Activated naive CD8-positive, alpha-beta T cell treated with anti-CD3 and anti-CD28 coated beads, Interleukin-2, amount 50 U/mL, for 24 hours (primary cell): ENCODE measurements around the gene ZNF195.
"Not testable (repeated sequence)": the region's sequence is repeated elsewhere in the genome, so short reads cannot be mapped to it uniquely, and the experiment has no call there.

Source experiments
- ATAC-seq: fragments of 150-1000 bp; cut with Tn5 transposase; one replicate; pipeline ENCODE4 v1.10.0; 2021
- DNase-seq: peaks from one replicate; pipeline ENCODE4 v3.0.0; 2021
- H3K27ac Mint-ChIP-seq: one replicate; pipeline ENCODE4 v1.8.0; 2021; ENCODE audit warnings: mild to moderate bottlenecking, mixed read lengths
- H3K27me3 Mint-ChIP-seq: one replicate; pipeline ENCODE4 v1.8.0; 2021; ENCODE audit warnings: mixed read lengths
- H3K36me3 Mint-ChIP-seq: one replicate; pipeline ENCODE4 v1.8.0; 2021; ENCODE audit warnings: low read depth, mixed read lengths
- H3K4me1 Mint-ChIP-seq: one replicate; pipeline ENCODE4 v1.8.0; 2021; ENCODE audit warnings: mixed read lengths
- H3K4me3 Mint-ChIP-seq: one replicate; pipeline ENCODE4 v1.8.0; 2021; ENCODE audit warnings: mild to moderate bottlenecking, moderate library complexity, mixed read lengths
- H3K9me3 Mint-ChIP-seq: one replicate; pipeline ENCODE4 v1.8.0; 2021; ENCODE audit warnings: mixed read lengths

ZNF195 gene

DNA sequence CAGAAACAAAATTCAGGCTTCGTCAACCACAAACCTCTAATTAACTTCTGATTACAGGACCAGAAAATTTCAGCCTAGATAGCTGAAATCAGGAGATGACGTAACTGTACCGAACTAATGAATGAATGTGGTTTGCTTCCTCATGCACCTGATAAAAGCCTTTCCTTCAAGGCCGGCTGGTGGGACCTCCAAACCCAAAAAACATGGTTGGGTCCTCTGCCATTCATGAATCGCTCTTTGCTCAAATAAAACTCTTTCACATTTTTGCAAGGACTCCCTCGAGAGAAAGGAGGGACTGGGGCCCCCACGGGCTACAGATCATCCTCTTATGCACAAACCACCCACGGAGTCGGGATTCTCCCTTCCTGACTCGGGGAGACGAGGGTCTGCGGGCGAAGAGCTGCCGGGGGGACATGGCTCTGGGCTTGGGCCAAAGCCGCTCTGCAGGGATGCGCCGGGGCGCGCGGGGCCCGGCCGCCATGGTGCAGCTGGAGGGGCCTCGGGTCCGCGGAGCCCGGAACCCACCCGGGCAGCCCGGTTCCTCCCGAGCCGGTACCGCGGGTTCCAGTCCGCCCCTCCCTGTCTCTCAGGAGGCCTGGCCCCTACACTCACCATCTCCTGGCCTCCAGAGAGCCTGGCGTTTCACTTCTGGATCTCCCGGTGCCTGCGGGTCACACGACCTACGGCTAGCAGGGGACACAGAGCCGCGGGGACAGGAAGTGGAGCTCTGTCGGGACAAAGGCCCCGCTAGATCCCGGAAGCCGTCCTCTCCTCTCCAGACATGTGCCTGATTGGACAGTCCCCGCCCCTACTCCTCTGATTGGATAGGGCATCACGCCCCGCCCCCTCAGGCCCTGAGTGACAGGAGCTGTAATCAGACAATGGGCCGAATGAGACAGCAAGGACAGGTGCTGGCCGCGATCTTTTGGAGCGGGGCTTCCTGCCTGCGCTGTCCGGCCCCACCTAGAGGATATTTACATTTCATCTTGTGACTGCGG, at the start of gene ZNF195:
Gene ZNF195 (minus strand): TSS at position 721 of the 998 bp plus-strand sequence. CDS start 106 bp downstream, at position 615.
- H3K36me3 Mint-ChIP-seq = peaks cover 47% of the 10 kb centered on the region
- ATAC-seq (peak; percentile 99), DNase-seq (peak; percentile 98)
- H3K9me3 Mint-ChIP-seq = peaks cover 8% of the 10 kb centered on the region
- H3K27me3 Mint-ChIP-seq = no peaks in the 10 kb centered on the region
- peaks cover 45% of the 10 kb centered on the region for H3K4me1 Mint-ChIP-seq
- H3K27ac Mint-ChIP-seq = peak within 1 kb of the TSS; percentile 95
- H3K4me3 Mint-ChIP-seq = peak within 1 kb of the TSS; percentile 92

DNA sequence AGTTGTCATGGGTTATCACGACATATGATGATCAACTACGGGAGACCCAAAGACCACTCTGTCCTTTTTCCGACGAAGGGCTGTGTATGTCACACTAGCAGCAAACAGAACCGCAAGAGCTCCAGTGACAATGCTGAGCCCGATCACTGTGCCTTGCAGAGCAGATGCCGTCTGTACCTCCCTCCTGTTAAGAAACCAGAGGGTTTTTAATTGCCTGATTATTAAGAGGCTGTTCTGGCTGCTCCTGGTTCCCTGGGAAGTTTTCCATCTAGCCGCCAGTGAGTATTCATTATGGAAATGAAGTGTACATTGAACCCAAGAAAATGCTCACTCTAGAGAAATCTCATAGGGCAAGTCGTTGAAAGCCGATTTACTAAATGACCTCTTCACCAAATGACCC, 49.1 kb upstream of the ZNF195 start:
- H3K9me3 Mint-ChIP-seq, H3K27ac Mint-ChIP-seq, H3K4me3 Mint-ChIP-seq, ATAC-seq, H3K4me1 Mint-ChIP-seq, H3K36me3 Mint-ChIP-seq, DNase-seq: not testable (repeated sequence)
- peaks cover 16% of the 10 kb centered on the region for H3K27me3 Mint-ChIP-seq

DNA sequence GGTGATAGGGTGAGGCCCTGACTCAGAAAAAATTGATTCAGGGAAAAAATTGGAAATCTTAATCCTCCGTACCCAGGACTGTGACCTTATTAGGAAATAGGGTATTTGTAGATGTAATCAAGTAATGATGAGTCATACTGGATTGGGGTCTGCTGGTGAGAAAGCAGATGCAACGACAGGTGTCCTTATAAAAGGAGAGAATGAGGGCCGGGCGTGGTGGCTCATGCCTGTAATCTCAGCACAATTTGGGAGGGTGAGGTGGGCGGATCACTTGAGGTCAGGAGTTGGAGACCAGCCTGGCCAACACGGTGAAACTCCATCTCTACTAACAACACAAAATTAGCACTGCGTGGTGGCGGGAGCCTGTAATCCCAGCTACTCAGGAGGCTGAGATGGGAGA, 47.6 kb upstream of the ZNF195 start:
- not testable (repeated sequence) for H3K27ac Mint-ChIP-seq, H3K4me3 Mint-ChIP-seq, ATAC-seq, H3K4me1 Mint-ChIP-seq, DNase-seq, H3K36me3 Mint-ChIP-seq, H3K9me3 Mint-ChIP-seq
- peaks cover 16% of the 10 kb centered on the region for H3K27me3 Mint-ChIP-seq

DNA sequence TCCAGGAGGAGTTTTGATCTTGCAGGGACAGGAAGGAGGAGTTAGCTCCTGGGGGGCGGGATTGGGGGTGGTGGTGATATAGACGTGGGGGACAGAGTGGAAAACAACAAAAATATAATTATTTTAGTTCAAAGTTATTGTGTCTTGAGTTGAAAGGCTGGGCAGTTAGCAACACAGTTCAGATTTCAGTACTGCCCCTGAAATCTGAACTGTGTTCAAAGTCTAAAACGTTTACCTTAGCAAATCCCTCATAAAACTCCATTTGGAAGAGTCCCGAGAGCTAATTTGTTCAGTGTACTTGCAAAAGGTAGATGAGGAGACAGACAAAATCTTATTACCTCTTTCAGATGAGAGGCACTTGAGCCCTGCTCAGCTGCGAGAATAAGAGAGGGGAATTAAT, 45.0 kb upstream of the ZNF195 start:
- not testable (repeated sequence) for ATAC-seq, H3K27me3 Mint-ChIP-seq, H3K27ac Mint-ChIP-seq

DNA sequence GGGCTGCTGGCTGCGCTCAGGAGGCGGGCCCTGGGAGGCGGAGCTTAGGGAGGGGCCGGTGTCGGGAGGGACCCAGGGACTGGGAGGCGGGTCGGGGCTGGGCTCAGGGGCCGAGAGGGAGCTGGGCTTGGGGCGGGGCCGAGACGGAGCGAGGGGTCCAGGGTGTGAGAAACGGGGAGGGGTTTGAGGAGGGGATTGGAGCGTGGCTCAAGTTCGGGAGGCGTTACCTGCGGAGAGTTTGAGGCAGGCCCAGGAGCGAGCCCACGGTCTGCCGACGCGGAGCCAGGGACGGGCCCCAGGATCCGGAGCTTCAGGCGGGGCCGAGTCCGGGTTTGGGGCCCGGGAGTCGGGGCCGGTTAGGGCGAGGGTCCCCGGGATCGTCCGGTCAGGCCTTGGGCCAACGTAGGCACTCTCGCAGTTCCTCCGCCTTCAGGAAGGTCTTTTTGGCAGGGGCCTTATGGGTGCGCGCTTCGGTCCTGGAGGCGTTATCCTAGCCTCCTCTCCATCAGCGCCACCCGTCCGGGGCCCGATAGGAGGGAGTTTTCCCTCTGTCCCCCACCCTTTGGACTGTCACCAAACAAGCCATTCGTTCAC, 44.3 kb upstream of the ZNF195 start:
- H3K4me3 Mint-ChIP-seq = peak overlapping the region; percentile 87
- DNase-seq = not testable (repeated sequence)

More for the DNA sequence above, 45.0 kb upstream of the ZNF195 start:
- peaks cover 20% of the 10 kb centered on the region for H3K4me1 Mint-ChIP-seq
- not testable (repeated sequence) for H3K36me3 Mint-ChIP-seq, H3K9me3 Mint-ChIP-seq, DNase-seq
- H3K4me3 Mint-ChIP-seq = peak overlapping the region; percentile 87

DNA sequence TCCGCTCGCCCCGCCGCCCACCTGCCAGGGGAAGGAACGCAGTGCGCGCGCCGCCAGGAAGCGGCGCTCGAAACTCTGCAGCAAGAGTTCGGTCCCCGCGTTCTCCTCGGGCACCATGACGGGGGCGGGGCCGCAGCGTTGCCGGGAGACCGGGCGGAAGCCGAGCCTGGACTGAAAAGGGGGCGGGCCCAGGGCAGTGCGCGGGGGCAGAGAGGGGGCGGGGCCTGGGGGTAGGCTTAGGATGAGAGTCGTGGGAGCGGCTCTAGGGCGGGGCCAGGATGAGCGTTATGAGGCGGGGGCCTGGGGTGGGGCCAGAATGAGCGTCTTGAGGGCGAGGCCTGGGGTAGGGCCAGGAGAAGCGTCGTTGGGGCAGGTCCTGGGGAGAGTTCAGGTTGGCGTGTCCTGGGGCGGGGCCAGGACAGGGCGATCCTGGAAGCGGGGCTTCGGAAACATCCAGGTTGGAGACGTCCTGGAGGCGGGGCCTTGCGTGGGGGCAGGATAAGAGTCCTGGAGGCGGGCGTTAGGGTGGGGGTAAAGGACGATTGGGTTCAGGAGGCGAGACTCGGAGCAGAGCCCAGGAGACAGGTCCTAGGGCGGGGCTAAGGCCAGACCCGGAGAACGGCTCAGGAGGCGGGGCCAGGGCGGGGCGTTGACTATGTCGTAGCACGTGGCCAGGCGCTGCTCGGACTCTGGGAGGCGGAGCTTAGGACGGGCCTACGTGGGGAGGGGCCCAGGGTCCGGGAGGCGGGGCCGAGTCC, 43.6 kb upstream of the ZNF195 start:
- peaks cover 20% of the 10 kb centered on the region for H3K4me1 Mint-ChIP-seq
- not testable (repeated sequence) for H3K9me3 Mint-ChIP-seq, H3K36me3 Mint-ChIP-seq, H3K27me3 Mint-ChIP-seq
- DNase-seq (peak; percentile 98), ATAC-seq (peak; percentile 100)
- peak overlapping the region; percentile 95 for H3K27ac Mint-ChIP-seq
- peak overlapping the region; percentile 87 for H3K4me3 Mint-ChIP-seq

More for the DNA sequence above, 44.3 kb upstream of the ZNF195 start:
- peaks cover 20% of the 10 kb centered on the region for H3K4me1 Mint-ChIP-seq
- not testable (repeated sequence) for ATAC-seq, H3K36me3 Mint-ChIP-seq, H3K27ac Mint-ChIP-seq, H3K9me3 Mint-ChIP-seq, H3K27me3 Mint-ChIP-seq

DNA sequence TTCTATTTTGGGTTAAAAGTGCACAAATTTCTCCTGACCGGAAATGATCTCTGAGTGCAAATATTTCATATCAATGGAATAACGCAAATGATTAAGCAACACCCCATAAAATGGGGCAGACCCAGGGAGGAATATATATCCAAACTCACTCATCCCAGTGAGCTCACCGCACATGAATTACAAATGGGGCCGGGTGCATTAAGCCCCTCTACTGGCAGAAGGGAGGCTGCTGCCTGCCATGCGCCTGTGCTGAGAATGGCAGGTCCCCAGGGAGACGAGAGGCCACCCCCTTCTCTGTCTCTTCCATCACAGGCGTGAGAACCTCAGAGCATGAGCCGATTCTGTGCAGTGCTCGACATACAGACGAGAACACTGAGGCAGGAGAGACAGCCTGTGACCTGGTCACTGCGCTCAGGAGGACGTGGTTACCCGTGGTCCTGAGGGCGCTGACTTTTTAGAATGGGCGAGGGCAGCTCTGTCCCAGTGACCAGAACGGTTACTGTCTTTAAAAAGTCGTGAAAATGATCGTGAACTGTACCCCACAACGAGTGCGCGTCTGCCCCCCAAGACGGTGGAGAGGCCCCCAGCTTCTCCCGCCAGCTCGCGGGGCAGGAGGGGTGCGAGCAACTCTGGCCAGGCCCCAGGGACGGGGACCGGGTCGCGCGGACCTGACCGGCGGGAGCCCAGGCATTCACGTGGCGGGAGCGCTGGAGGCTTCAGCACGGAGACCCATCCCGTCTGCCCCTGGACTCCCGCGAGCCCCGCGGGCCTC, 42.8 kb upstream of the ZNF195 start:
- Mint-ChIP-seq H3K27ac (peak overlapping the region; percentile 82), H3K4me3 (peak overlapping the region; percentile 87), H3K4me1 (peaks cover 20% of the 10 kb centered on the region)
- H3K36me3 Mint-ChIP-seq, H3K9me3 Mint-ChIP-seq, ATAC-seq, H3K27me3 Mint-ChIP-seq: not testable (repeated sequence)
- DNase-seq = peak; percentile 25

DNA sequence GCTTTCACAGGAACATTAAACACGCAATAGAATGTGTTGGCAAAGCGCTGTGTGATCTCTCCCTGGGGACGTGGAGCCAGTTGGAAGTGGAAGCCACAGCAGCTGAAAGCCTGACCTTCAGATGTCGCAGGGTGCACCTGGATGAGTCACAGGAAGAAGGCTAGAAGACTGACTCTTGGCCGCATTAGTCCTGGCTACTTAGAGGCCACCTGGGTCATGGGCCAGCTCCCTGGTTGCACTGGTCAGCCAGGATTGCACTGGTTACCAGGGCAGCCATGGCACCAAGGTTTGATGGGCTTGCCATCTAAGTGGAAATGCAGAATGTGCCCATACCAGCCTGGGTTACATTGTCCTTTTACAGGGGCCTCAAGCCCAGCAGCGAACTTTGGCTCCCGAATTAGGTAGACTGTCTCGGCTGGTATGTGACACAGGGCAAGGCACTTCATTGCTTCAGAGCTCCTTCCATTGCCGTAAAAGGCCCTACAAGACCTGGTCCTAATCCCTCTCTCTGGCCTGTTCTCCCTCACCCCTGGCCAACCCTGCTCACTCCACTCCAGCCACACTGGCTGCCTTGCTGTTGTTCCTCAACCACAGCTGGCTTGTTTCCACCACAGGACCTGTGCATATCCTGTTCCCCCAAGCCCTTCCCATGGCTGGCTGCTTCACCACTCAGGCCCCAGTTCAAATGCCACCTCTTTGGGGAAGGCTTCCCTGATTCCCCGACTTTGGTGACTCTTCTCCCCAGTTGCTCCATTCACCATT, 41.5 kb upstream of the ZNF195 start:
- H3K9me3 Mint-ChIP-seq, H3K27me3 Mint-ChIP-seq, H3K36me3 Mint-ChIP-seq, DNase-seq, ATAC-seq, H3K27ac Mint-ChIP-seq: not testable (repeated sequence)
- peaks cover 20% of the 10 kb centered on the region for H3K4me1 Mint-ChIP-seq
- H3K4me3 Mint-ChIP-seq = peak overlapping the region; percentile 3

DNA sequence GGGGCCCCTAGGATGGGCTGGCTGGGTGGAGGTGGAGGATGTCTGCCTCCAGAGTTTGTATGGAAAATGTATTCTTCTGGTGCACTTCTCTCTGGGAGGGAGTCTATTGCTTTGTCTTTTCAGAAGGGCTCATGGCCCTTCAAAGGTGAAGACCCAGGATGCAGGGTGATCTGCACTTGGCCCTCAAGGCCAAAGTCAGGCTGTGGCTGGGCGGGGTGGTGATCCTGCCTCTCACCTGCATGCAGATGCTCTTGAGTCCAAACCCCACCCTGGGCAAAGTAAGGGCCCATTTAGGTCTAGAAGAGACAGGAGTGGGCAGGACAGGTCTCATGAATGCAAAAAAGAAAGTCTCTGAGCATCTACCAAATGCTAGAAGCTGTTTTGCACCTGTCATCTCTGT, 40.5 kb upstream of the ZNF195 start:
- H3K9me3 Mint-ChIP-seq, DNase-seq, H3K36me3 Mint-ChIP-seq, ATAC-seq, H3K4me3 Mint-ChIP-seq, H3K27me3 Mint-ChIP-seq, H3K27ac Mint-ChIP-seq: not testable (repeated sequence)
- H3K4me1 Mint-ChIP-seq = peaks cover 20% of the 10 kb centered on the region

DNA sequence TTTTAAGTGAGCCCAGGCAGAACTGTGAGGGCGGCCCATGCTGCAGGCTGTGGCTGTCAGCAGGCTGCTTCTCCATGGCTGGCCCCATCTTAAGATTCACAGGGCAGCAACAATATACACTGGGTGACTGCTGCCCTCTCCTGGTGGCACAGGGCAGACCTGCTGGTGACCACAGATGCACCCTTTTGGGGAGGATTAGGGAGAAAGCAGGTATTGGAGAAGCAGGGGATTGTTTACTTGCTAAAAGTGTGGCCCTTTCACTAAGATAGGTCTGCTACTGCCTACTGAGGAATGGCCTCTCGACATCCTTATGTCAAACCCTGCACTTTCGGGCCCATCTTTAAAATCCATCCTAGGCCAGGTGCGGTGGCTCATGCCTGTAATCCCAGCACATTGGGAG, 38.1 kb upstream of the ZNF195 start:
- ATAC-seq, H3K27ac Mint-ChIP-seq, H3K9me3 Mint-ChIP-seq, H3K36me3 Mint-ChIP-seq, H3K27me3 Mint-ChIP-seq, H3K4me3 Mint-ChIP-seq: not testable (repeated sequence)
- DNase-seq = peak; percentile 58
- peaks cover 14% of the 10 kb centered on the region for H3K4me1 Mint-ChIP-seq

DNA sequence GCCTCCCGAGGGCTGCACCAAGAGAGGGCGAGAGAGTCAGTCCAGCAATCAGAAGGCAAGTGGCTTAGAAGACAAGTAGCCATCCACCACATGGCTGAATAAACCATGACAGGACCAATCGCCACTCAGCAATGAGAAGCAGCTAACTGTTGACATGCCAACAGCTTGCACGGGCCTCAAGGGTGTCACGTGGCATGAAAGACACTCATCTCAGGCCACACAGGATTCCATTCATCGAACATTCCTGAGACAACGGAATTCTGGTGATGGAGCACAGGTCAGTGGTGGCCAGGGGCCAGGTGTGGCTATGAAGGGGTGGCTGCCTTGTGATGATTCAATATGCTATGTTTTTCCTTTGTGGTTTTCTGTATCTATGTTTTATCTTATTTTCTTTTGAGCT, 36.4 kb upstream of the ZNF195 start:
- not testable (repeated sequence) for H3K36me3 Mint-ChIP-seq, H3K4me1 Mint-ChIP-seq, ATAC-seq, H3K27ac Mint-ChIP-seq, H3K4me3 Mint-ChIP-seq, H3K9me3 Mint-ChIP-seq, DNase-seq, H3K27me3 Mint-ChIP-seq

DNA sequence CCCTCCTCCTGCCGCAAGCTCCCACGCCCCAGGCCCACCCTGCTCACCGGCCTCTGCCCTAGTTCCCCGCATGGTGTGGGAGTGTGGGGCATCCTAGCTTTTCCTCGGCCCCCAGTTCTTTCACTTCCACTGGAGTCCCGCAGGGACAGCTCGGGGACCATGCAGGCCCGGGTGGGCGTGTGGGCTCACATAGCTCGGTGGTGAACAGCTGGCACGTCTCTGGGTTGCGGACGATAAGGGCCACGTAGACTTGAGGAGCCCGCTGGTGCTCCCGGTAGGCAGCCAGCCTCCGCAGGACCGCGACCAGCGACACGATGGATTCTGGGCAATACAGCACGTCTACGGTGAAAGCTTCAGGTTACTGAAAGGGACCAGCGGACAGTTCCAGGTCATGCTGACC, 34.7 kb upstream of the ZNF195 start:
- not testable (repeated sequence) for H3K4me1 Mint-ChIP-seq, ATAC-seq, H3K36me3 Mint-ChIP-seq, H3K4me3 Mint-ChIP-seq, H3K27ac Mint-ChIP-seq, H3K27me3 Mint-ChIP-seq, H3K9me3 Mint-ChIP-seq, DNase-seq

DNA sequence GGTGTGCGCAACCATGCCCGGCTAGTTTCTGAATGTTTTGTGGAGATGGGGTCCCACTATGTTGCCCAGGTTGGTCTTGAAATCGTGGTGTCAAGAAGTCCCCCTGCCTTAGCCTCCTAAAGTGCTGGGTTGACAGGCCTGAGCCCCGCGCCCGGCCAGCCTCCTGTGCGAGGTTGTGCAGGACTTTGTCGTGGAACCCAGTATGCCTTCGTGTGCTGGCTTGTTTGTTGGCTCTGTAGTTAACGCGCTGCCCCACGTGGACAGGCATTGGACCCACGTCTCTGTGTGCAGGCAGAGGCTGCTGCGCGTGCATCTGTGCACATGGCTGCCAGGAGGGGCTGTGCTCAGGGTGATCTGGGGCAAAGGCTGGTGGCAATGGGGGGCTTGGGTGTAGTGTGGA, 33.9 kb upstream of the ZNF195 start:
- no peaks in the 10 kb centered on the region for H3K36me3 Mint-ChIP-seq
- peaks cover 2% of the 10 kb centered on the region for H3K27me3 Mint-ChIP-seq
- peaks cover 6% of the 10 kb centered on the region for H3K4me1 Mint-ChIP-seq
- H3K9me3 Mint-ChIP-seq = no peaks in the 10 kb centered on the region
- no peak for ATAC-seq
- H3K4me3 Mint-ChIP-seq = no peak overlapping the region
- no peak overlapping the region for H3K27ac Mint-ChIP-seq
- DNase-seq = no peak
